AG04450 (cell line): ENCODE results near the gene MYO5B. TPM values are rescaled to one million over a fixed set of nuclear protein-coding genes. Genes with fewer than 3 reads are reported as not detected.

ENCODE experiments used
- CTCF ChIA-PET: fragments of 300-600, 350-600 bp; formaldehyde crosslinking; extraction: SDS; loops from one replicate; lab custom pipeline; 2022; ENCODE audit warnings: antibody characterized with exemption, inconsistent platforms; lab: Charles Lee
- POLR2A ChIA-PET: fragments of 350-600 bp; formaldehyde crosslinking; extraction: SDS; loops from one replicate; lab custom pipeline; 2021; ENCODE audit warnings: antibody characterized with exemption, inconsistent platforms; lab: Yijun Ruan, JAX
- DNase-seq: peaks from one replicate; pipeline ENCODE4 v3.0.0-alpha.2; 2011; ENCODE audit warnings: low read depth, low spot score
- H3K27ac ChIP-seq: one replicate; pipeline ENCODE4 v1.5.1; 2012; ENCODE audit warnings: low read depth, low read length, control low read depth
- H3K27me3 ChIP-seq: one replicate; pipeline ENCODE4 v1.6.0; 2012; ENCODE audit warnings: low read length; ENCODE audit not compliant: control insufficient read depth, insufficient read depth
- H3K4me3 ChIP-seq: 2 replicates; pipeline ENCODE4 v1.5.1; 2011; ENCODE audit warnings: mild to moderate bottlenecking, low read depth, low read length, control low read depth
- H3K9me3 ChIP-seq: 2 replicates; pipeline ENCODE4 v1.5.1; 2012; ENCODE audit warnings: low read length; ENCODE audit not compliant: control insufficient read depth, insufficient read depth
- CTCF ChIP-seq: IDR thresholded peaks from 2 replicates; pipeline ENCODE4 v1.5.1; 2011; ENCODE audit warnings: low read depth, low read length, control low read depth, inconsistent platforms
- polyA plus RNA-seq: library from polyadenylated mRNA; depleted of rRNA; stranded (reverse); fragments of >200 nt; gene quantifications from 2 replicates; pipeline ENCODE4 v1.2.3, GENCODE V29; 2011

Gene MYO5B
- polyA plus RNA-seq, 1 experiment = 0.32 TPM

GRCh38 chr18:50133526-50133925, 61.4 kb downstream of the MYO5B start:
- Histone ChIP-seq H3K4me3 (no peak overlapping the region), H3K9me3 (no peaks in the 10 kb centered on the region), H3K27me3 (peaks cover 2% of the 10 kb centered on the region), H3K27ac (no peak overlapping the region)
- CTCF ChIA-PET = no interaction called here
- POLR2A ChIA-PET = no interaction called here
- TF ChIP-seq CTCF = no peak
- no peak for DNase-seq

DNA sequence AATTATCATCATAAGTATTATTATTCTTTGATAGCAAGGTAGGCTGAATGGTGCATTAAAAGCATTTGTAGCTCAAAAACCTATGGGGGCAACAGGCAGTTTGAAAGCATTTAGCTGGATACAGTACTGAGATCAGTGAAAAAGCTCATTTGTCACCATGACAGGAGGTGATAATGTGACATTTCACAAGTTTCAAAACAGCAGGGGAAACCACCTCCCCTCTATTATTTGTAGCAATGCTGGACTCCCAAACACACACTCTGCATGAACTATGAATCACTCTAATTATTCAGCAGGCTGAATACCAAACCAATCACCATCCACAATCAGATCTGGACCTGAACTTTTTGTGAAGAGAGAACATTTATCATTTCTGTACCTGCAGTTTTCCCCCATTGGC, 63.4 kb downstream of the MYO5B start:
- CTCF ChIA-PET = no interaction called here
- Histone ChIP-seq H3K27ac (no peak overlapping the region), H3K4me3 (no peak overlapping the region), H3K9me3 (no peaks in the 10 kb centered on the region), H3K27me3 (peaks cover 2% of the 10 kb centered on the region)
- DNase-seq = no peak
- POLR2A ChIA-PET = no interaction called here
- no peak for TF ChIP-seq CTCF

- Histone ChIP-seq H3K4me3 (no peak overlapping the region), H3K9me3 (no peaks in the 10 kb centered on the region), H3K27me3 (peaks cover 2% of the 10 kb centered on the region), H3K27ac (no peak overlapping the region)
- TF ChIP-seq CTCF = no peak
- CTCF ChIA-PET = no interaction called here
- POLR2A ChIA-PET = no interaction called here
- DNase-seq = no peak
Observed at GRCh38 chr18:50128506-50129271, 66.3 kb downstream of the MYO5B start.

GRCh38 chr18:50127516-50128210, 67.3 kb downstream of the MYO5B start:
- Histone ChIP-seq H3K9me3 (no peaks in the 10 kb centered on the region), H3K4me3 (no peak overlapping the region), H3K27me3 (peaks cover 2% of the 10 kb centered on the region), H3K27ac (no peak overlapping the region)
- CTCF ChIA-PET = no interaction called here
- no peak for DNase-seq
- TF ChIP-seq CTCF = no peak
- POLR2A ChIA-PET = no interaction called here

DNA sequence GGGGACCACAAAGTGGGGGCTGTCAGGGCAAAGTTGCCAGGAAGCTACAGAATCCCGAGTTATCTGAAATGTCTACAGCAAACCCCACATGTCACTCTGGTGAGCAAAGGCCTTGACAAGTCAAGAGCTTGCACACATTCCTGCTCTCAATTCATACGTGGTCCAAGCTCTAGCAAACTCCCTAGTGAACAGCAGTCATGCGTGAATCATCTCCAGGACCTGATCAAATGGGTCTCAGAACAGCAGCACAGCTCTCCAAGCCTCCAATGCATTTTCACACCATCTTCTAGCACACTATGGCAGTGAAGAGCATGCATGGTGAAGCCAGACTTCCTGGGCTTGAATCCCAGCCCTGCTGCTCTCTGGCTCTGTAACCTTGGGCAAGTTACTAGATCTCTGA, 68.5 kb downstream of the MYO5B start:
- Histone ChIP-seq H3K27ac (no peak overlapping the region), H3K27me3 (peaks cover 2% of the 10 kb centered on the region), H3K4me3 (no peak overlapping the region), H3K9me3 (no peaks in the 10 kb centered on the region)
- POLR2A ChIA-PET = no interaction called here
- CTCF ChIA-PET = no interaction called here
- DNase-seq = no peak
- no peak for TF ChIP-seq CTCF
